Anterior cingulate cortex (tissue), 58 donors: ENCODE data around the gene SNRPD3.
"Not testable (repeated sequence)": the region's sequence is repeated elsewhere in the genome, so short reads cannot be mapped to it uniquely, and the experiment has no call there.

ENCODE experiments used
- DNase-seq, 58 donors: peaks; one replicate each; lab custom pipeline; 2025; lab: John Stamatoyannopoulos, UW

Gene SNRPD3

DNA sequence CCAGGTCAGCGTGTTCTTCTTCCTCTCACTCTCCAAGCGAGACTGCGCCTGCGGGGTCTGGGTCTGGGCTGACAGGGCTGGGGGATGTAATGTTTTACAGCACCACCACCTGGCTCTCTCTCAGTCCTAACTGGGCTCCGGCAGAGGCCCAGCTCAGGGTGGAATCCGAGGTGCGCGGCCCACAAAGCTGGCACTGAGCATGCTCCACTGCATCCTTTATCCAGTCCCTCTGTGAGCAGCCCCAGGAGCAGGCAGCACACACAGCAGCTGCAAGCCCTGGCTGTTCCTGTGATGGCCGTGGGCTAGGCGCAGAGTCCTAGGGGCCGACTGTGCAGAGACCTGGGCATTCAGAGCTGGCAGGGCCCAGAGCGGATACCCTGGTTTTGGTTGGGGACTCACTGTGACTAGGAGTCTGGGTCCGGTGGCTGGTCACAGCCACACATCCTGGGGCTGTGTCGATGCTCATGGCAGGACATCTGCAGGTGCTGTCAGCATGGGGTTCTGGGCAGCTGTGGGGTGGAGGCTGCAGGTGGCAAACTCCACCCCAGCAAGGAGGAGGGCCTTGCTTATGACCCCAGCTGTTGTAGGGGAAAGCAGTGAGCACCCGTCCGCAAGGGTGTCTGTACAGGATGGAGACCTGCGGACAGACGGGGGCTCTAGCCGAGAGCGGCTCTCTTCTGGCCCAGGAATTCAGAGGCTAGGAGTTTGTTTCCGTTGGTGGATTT is 33.1 kb downstream of the SNRPD3 start:
- peak in 6 of 58 donors; percentile 43 to 71 (median 60) for DNase-seq

GRCh38 chr22:24589518-24590030 is 33.8 kb downstream of the SNRPD3 start:
- DNase-seq: no peak

DNA sequence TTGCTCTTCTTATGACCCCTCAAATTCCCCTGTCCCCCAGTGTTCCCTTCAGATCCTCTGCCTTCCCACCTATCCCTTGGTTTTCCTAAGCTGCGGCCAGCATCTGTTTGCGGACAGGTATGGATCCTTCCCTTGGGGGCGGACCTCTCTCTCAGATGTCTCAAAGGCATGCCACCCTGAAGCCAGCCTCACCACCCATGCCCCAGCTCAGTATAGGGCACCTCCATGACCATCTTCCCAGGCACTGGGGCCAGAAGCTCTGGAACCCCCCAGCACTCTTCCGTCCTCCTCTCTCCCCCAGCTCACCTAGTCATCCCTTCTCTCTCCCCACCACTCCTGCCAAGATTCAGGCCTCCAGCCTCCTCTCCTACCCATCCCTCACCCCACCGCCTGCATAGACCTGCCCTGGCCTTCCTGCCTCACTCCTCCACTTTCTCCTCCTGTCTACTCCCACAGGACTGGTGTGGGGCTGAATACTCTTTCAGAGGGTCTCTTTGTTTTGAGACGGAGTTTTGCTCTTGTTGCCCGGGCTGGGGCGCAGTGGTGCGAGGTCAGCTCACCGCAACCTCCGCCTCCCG is 34.9 kb downstream of the SNRPD3 start:
- no peak for DNase-seq

- no peak for DNase-seq
Measured at GRCh38 chr22:24591286-24591830, 35.6 kb downstream of the SNRPD3 start.

DNA sequence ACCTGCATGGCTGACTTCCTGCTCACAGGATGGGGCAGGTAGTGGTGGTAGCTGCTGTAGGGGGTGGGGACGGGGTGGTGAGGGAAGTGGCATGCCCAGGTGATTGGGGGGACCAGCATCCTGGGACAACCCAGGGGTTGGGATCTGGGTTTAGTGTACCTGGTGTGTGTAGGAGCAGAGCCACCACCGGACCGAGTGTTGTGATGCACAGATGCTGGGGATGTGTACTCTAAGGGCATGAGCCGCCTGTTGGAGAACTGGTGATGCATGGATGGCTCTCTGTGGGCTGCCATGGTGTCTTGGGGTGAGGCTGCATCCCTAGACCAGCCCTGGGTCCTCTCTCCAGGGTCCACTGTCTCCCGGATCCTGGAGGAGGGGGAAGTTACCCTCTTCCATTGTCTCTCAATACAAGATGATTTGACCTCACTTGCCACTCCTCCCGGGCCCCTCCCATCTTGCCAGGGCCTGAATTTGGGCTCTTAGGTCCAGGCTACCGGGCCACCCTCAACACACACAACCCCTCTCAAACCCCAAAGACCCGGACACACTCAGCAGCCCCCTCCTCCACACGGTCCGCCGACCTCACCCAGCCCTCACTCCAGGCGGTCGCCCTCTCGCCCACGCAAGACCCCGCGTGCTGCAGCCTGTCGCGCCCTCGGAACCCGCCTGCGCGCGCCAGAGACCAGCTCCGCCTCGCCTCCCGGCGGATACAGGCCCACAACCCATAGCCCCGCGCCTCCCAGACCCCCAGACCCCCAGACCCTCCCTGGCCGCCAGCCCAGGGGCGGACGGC is 36.5 kb downstream of the SNRPD3 start:
- DNase-seq: peak in 4 of 58 donors; percentile 26 to 50 (median 46)

DNA sequence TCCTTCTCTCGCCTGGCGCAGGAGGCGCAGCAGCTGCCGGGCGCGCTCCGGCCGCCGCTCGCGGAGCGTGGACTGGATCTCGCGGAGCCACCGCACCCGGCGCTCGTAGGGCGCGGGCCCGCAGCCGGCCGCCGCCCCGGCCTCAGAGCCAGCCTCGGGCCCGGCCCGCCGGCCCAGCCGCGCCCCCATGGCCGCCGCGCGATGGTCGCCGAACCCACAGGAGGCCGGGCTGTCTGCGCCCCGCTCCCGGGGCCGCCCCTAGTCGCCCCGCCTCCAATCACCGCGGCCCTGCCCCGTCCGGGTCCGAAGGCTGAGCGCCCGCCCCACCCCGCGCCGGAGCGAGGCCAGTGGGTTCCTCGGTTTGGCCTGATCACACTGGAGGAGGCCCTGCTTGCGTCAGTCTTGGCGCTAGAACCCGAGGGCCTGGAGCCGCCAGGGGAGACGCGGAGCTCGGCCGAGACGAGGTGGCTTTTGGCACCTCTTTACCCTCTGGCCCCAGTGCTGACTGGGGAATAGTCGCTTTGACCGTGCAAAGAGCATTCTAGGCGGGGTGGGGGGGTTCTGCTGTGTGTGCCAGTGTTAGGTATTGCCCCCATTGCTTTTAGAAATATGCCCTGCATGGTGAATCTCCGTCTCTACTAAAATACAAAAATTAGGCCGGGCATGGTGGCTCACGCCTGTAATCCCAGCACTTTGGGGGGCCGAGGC is 37.2 kb downstream of the SNRPD3 start, which contains the start of gene LRRC75B:
Gene LRRC75B, minus strand, starts transcription at position 223 of the 708 bp plus-strand sequence. Its CDS starts 34 bp downstream, at position 189.
- DNase-seq: peak in 53 of 58 donors; percentile 13 to 87 (median 67)

GRCh38 chr22:24593559-24593835 is 37.7 kb downstream of the SNRPD3 start:
- DNase-seq: not testable (repeated sequence)

GRCh38 chr22:24593836-24594568 is 38.2 kb downstream of the SNRPD3 start:
- DNase-seq: no peak

DNA sequence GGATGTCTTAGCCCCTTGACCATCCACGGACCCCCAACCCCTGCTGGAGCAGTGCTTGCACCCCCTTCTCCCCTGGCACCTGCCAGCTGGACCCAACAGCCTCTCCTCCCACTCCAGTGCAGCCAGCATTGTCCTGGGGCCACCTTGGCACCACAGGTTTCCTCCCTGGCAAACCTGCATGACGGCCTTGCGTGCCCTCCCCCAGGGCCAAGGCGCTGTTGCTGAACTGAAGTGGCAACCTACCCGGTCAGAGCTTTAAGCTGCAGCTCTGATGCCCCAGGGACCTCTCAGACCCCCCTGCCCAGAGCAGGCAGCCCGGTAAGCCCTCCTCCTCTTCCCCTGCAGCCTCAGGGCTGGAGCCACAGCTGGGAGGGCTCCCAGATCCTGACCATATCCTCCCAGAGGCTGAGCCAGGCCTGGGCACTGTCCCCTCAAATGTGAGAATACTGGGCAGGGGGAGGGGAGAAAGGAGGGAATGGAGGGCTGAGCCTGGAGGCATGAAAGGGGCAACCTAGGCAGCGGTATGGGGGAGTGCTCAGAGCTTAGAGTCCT is 38.8 kb downstream of the SNRPD3 start:
- no peak for DNase-seq

DNA sequence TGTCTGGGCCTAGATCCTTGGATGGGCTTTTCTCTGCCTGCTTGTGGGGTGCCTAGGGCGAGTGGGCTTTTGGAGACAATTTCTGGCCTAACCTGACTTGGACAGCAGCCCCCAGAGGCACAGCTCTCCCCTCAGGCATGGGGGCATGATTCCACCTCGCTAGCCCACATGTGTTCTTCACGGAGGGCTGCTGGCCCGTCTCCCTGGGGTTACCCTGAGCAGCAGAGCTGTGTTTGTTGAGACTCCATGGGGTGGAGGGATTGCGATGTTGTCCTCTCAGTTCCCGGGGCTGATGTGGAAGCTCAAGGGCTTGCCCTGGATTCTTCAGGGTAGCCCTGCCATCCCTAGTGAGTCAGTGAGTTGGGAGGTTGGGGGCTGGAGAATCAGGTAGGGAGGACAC is 39.4 kb downstream of the SNRPD3 start:
- no peak for DNase-seq

- no peak for DNase-seq
Measured at GRCh38 chr22:24595863-24596262, 40.1 kb downstream of the SNRPD3 start.

GRCh38 chr22:24597076-24597475 is 41.3 kb downstream of the SNRPD3 start:
- not testable (repeated sequence) for DNase-seq

DNA sequence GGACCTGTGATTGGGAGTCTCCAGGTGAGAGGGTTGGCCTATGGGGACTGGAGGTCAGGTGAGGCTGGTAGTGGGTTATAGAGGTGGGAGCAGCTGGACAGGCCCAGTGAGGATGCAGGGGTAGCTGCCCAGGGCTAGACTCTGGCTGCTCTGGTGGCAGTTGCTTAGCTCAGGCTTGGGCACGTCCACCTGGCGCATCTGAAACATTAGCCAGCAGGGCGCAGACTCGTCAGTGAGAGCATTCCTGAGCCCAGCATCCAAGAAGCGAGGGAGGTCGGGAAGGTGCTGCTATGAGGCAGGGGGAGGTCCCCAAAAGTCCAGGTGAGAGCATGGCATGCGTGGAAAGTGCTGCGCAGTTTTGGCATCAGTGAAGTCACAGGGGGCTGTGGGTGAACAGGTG is 43.7 kb downstream of the SNRPD3 start:
- no peak for DNase-seq

DNA sequence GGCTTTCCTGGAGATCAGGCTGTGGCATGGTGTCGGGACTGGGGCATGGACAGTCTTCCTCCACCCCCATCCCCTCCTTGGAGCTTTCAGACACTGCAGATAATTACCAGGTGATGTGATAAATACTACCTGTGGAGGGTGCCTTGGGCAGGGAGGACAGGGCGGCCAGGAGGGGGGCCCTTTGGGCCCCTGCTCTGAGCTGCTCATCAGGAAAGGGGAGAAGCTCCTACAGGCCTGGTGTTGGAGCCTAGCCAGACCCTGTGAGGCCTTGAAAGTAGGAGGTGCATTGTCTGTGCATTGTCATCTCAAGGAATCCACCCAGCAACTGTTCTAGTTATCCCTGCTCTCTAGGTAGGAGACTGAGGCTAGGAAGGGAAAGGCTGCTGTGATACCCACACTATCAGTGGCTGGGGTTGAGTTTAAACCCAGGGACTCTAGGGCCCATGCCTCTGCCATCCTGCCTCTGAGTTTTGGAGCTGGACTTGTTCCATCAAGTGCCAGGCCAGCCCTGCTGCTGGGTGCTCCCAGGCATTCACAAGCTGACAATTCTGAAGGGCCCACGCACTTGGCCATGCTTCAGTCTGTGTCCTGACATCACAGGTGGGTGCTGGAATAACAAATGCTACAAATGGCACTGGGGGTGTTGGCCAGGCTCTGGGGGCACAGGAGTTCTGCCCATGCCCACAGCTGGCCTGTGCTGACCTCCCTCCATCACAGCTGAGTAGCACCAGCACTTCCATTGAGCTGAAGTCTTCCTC is 44.3 kb downstream of the SNRPD3 start:
- not testable (repeated sequence) for DNase-seq

DNA sequence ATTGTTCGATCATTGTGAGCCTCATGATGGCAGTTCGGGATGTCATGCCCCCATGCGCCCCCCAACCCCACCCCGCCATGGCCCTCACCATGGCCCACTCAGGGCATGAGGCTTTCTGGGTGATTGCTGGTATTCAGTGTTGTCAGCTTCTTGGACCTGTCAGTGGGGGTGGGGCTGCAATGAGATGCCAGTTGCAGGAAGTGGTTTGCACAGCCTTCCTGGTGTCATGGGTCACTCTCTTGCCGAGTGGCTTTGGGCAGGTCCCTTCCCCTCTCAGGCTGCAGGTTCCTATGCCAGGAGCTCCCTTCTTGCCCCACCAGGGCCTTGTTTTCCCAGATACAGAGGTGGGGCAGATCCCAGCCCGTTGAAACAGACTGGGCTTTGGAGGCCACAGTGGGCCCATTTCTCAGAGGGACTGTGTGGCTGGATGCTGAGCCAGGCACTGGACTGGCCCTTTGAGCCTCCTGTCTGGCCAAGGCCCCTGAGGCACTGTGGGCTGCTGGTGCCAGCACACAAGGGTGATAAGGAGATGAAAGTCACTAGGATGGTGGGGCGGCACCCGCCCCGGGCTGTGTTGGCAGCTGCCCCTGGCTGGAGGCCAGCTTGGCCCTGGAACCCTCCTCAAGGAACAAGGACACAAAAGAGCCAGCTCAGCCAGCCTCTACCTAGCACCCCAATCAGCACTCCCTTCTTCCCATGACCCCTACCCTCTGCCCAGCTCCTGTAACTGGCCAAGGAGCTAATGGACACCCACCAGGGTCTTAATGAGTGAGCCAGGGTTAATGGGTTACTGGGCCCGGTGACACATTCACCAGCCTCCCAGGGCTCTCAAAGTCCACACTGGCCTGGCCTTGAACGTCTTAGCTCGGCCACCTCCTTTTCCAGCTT is 45.7 kb downstream of the SNRPD3 start:
- peak in 1 of 58 donors; percentile 60 for DNase-seq

DNA sequence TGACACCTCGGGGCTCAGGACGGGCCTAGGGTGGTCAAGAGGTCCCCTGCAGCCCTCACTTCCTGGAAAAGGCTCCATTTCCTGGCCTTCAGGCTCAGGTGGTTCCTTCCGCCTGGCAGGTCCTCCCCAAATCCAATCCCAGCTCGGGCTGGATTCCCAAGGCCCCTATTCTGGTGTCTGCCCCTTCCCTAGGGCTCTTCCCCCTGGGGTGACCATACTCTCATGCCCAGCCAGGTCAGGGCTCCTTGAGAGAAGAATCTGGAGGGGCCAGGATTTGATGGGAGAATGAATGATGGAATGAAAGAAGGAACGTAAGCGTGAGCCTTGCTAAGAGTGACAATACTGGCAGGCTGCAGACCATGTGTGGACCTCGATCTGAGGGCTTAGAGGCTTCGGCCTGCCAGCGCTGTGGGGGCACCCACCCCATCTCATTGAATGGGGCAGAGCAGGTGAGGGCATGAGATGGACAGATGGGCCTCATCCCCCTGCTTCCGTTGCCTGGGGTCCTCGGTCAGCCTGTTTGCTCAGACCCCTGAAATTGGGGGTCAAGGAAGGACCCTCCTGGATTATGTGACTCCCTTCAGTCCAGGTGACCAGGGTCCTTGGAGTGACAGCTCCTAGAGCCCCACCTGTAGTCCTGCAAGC is 46.4 kb downstream of the SNRPD3 start:
- not testable (repeated sequence) for DNase-seq
